Activated T-cell treated with anti-CD3 and anti-CD28 coated beads for 24 hours (primary cell): ENCODE results near the gene ZFP3.
"Not testable (repeated sequence)": the region's sequence is repeated elsewhere in the genome, so short reads cannot be mapped to it uniquely, and the experiment has no call there.

Experiments used
- DNase-seq: peaks from one replicate; pipeline ENCODE4 v3.0.0-alpha.2; 2020; ENCODE audit warnings: low read depth

Gene ZFP3

GRCh38 chr17:5124896-5125295 is 46.6 kb downstream of the ZFP3 start:
- not testable (repeated sequence) for DNase-seq

- no peak for DNase-seq
Observed at GRCh38 chr17:5126719-5127488, 48.6 kb downstream of the ZFP3 start.

GRCh38 chr17:5127910-5128309 is 49.6 kb downstream of the ZFP3 start:
- no peak for DNase-seq

GRCh38 chr17:5128387-5128786 is 50.1 kb downstream of the ZFP3 start:
- DNase-seq: not testable (repeated sequence)

GRCh38 chr17:5128905-5129535 is 50.8 kb downstream of the ZFP3 start:
- no peak for DNase-seq

GRCh38 chr17:5129770-5130169 is 51.5 kb downstream of the ZFP3 start:
- not testable (repeated sequence) for DNase-seq

GRCh38 chr17:5130261-5130660 is 52.0 kb downstream of the ZFP3 start:
- DNase-seq: not testable (repeated sequence)

- not testable (repeated sequence) for DNase-seq
Observed at GRCh38 chr17:5130687-5131086, 52.4 kb downstream of the ZFP3 start.

- DNase-seq: no peak
Observed at GRCh38 chr17:5131146-5131715, 53.0 kb downstream of the ZFP3 start.

GRCh38 chr17:5131799-5132502 is 53.7 kb downstream of the ZFP3 start:
- DNase-seq: not testable (repeated sequence)

GRCh38 chr17:5132503-5133225 is 54.4 kb downstream of the ZFP3 start:
- not testable (repeated sequence) for DNase-seq

GRCh38 chr17:5133311-5133710 is 55.0 kb downstream of the ZFP3 start:
- DNase-seq: no peak

- DNase-seq: not testable (repeated sequence)
Observed at GRCh38 chr17:5133961-5134360, 55.7 kb downstream of the ZFP3 start.

- not testable (repeated sequence) for DNase-seq
Observed at GRCh38 chr17:5134571-5134970, 56.3 kb downstream of the ZFP3 start.

GRCh38 chr17:5135131-5135712 is 57.0 kb downstream of the ZFP3 start:
- not testable (repeated sequence) for DNase-seq

- no peak for DNase-seq
Observed at GRCh38 chr17:5135726-5136579, 57.7 kb downstream of the ZFP3 start.

GRCh38 chr17:5136580-5137412 is 58.5 kb downstream of the ZFP3 start:
- not testable (repeated sequence) for DNase-seq

GRCh38 chr17:5137511-5138197 is 59.4 kb downstream of the ZFP3 start:
- not testable (repeated sequence) for DNase-seq

- DNase-seq: not testable (repeated sequence)
Observed at GRCh38 chr17:5138198-5138544, 59.9 kb downstream of the ZFP3 start.
